HG03064 (cell line): ENCODE results near the gene MAP4K5.

Experiments used
- ATAC-seq: cut with Tn5 transposase; IDR thresholded peaks from one replicate; pipeline ENCODE4 v1.9.1; 2021; ENCODE audit warnings: low read depth; ENCODE audit not compliant: unreplicated experiment

MAP4K5 gene

GRCh38 chr14:50479041-50479440 lies 53.3 kb downstream of the MAP4K5 start:
- ATAC-seq, result no peak

DNA sequence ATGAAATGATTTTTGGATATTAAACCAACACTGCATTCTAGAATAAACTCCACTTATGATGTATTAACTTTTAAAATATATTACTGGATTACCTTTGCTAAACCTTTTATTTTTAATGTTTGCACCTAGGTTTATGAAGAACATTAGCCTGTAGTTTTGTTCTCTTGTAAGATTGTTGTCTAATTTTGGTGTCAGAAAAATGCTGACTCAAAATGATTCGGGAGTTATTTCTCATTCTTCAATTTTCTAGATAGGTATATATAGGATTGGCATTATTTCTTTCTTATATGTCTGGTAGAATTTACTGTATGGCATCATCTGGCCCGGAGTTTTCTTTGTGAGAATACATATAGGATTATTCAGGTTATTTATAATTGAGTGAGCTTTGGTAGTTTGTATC lies 54.6 kb downstream of the MAP4K5 start:
- no peak for ATAC-seq

DNA sequence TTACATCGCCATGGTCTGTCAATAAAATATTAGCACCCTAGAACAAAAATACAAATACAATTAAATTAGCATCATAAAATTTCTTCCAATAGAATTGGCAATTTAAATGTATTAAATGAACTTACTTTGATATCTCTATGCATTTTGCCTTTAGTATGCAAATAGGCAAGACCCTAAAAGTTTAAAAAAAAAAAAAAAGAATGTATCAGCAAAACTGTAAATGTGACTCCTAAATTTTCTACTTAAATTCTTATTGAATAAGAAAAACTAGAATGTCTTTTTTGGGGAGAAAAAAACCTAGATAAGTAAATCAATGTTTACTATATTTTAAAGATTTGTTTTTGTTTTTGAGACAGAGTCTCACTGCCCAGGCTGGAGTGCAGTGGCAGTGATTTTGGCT lies 56.2 kb downstream of the MAP4K5 start:
- no peak for ATAC-seq

DNA sequence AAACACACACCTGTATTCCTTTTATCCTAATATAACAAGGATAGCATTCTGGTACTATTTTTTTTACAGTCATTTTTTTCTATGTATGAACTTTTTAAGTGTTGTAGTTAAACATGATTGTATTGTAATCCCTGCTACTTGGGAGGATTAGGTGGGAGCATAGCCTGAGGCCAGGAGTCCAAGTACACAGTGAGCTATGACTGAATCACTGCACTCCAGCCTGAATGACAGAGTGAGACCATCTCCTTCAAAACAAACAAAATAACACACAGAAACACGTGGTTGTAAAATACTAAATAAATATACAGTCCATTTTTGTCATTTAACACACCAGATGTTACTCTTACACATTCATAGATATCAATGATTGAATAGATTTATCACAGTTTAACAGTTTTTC lies 56.9 kb downstream of the MAP4K5 start:
- ATAC-seq, result no peak

GRCh38 chr14:50471838-50472465 lies 60.4 kb downstream of the MAP4K5 start:
- no peak for ATAC-seq

DNA sequence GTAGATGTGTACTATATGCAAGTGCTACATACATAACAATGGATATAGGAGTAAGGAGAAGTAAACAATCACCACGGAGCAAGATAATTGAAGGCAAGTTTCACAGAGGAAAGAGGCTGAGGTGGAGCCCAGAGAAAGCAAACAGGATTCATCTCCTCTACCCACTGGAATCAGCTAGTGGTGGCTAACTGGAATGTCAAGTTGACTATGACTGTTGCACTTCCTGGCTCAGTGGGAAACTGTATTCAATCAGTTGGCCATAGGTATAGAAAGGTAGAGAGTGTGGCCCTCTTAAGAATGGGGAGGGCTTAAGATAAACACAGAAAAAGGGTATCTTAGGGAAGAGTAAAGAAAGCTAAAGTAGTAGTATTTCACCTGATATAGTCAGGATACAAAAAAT lies 62.4 kb downstream of the MAP4K5 start:
- no peak for ATAC-seq

- no peak for ATAC-seq
Observed at GRCh38 chr14:50462111-50462510, 70.3 kb downstream of the MAP4K5 start.

DNA sequence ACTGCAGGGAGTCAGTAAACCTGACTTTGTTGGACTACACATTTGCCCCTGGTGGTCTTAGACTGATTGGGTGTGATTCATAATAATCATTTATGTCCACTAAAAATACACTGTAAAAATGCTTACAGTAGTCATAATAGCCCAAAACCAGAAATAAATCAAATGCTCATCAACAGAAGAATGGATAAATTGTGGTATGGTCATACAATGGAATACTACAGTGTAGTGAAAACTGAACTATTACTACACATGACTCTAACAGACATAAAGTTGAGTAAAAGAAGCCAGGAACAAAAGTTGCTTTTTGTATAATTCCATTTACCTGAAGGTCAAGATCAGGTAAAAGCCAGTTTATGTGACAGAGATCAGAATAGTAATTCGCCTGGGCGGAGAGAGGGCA lies 78.5 kb downstream of the MAP4K5 start:
- no peak for ATAC-seq

DNA sequence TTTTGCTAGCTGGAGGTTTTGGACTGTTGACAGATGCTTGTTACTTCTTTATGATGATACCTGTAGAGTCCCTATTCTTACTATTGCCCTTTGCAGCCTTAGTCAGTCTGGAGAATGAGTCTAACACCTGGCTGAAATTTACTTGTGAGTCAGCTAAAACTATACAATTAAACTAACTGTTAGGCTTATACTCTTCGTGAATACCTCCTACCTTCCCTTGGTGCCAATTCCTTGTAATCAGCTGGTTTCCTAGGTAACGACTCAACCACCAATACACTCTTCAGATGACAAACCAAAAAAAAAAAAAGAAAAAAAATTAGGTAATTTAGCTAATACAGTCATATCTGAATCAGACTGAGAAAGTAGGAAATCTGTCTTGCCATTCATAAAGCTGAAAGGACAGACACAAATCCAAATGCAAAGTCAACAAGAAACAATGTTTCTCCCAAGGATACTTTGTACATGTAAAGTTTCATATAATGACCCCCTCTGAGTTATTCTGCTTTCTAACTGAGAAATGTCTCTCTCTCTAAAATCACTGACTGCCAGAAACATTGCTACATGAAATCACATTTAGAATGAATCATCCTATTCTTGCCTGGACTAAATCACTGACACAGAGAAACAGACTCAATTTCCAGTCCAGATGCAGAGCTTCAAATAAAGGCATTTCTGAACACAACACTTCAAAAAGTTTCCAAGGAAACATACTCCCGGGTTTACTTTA lies 79.2 kb downstream of the MAP4K5 start:
- no peak for ATAC-seq

GRCh38 chr14:50452296-50452695 lies 80.1 kb downstream of the MAP4K5 start:
- ATAC-seq, result no peak

DNA sequence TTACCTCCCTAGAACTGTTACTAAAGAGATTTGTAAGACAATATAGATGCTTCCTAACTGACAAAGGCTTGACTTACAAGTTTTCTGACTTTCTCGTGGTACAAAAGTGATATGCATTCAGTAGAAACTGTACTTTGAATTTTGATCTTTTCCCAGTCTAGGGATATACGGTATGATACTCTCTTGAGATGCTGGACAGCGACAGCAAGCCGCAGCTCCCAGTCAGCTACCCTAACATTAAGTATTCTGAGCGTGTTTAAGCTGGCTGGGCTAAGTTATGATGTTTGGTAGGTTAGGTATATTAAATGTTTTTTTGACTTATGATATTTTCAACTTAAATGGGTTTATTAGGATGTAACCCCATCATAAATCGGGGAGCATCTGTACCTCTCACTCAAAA lies 80.5 kb downstream of the MAP4K5 start:
- no peak for ATAC-seq

DNA sequence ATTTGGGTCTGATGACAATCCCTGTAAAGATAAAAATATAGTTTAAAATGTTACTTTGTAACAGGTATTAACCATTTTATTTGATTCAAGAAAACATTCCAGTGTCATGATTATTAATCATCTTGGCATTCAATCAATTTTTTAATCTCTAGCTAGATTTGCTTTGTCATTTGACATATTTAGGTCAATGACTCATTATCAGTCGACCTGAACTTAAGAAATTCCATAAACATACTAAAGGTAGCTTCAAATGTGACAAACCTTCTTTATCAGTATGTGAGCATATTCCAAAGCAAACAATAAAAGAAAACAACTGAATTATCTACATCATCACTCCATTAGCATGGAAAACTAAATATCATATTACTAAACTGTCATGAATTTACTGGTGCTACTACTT lies 84.9 kb downstream of the MAP4K5 start:
- ATAC-seq, result no peak

- ATAC-seq, result no peak
Observed at GRCh38 chr14:50434528-50434927, 97.8 kb downstream of the MAP4K5 start.

DNA sequence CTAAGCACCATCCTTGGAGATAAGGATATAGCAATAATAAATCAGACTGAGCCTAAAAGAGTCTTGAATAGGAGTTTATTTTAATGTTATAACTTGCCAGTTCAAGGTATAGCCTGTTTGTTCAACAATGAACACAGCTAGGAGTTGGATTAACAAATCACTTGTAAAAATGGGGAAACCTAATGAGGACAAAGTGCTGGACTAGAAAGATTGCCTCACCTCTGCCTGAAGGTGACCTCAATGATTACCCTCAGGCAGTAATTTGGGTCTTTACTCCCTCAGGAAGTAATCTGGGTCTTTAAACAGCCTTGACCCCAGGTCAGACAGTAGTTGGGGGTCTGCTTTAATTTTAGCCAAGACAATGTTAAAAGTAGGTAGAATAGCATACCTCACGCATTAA lies 100.2 kb downstream of the MAP4K5 start:
- no peak for ATAC-seq

- no peak for ATAC-seq
Observed at GRCh38 chr14:50425816-50426215, 106.6 kb downstream of the MAP4K5 start.

DNA sequence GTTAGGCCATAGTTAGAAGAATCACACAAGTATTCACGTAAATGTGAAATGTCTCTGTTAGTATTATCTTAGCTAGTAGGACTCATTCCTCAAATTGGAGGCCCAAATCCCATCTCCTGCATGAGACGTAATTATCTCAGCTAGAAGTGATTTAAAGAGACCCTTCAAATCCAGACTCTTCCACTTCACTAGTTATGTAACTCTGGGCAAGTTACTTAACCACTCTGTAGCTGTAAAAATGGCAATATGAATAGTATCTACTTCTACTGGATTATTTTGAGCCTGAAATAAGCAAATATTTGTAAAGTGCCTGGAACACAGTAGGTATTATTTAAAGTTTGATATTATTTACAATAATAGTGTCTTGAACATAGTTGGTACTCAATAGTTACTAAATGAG lies 107.3 kb downstream of the MAP4K5 start:
- no peak for ATAC-seq

- ATAC-seq, result no peak
Observed at GRCh38 chr14:50423529-50423928, 108.8 kb downstream of the MAP4K5 start.

GRCh38 chr14:50421499-50421898 lies 110.9 kb downstream of the MAP4K5 start:
- no peak for ATAC-seq

- no peak for ATAC-seq
Observed at GRCh38 chr14:50417853-50418252, 114.5 kb downstream of the MAP4K5 start.

GRCh38 chr14:50410921-50411320 lies 121.4 kb downstream of the MAP4K5 start:
- no peak for ATAC-seq

- no peak for ATAC-seq
Observed at GRCh38 chr14:50410071-50410470, 122.3 kb downstream of the MAP4K5 start.

DNA sequence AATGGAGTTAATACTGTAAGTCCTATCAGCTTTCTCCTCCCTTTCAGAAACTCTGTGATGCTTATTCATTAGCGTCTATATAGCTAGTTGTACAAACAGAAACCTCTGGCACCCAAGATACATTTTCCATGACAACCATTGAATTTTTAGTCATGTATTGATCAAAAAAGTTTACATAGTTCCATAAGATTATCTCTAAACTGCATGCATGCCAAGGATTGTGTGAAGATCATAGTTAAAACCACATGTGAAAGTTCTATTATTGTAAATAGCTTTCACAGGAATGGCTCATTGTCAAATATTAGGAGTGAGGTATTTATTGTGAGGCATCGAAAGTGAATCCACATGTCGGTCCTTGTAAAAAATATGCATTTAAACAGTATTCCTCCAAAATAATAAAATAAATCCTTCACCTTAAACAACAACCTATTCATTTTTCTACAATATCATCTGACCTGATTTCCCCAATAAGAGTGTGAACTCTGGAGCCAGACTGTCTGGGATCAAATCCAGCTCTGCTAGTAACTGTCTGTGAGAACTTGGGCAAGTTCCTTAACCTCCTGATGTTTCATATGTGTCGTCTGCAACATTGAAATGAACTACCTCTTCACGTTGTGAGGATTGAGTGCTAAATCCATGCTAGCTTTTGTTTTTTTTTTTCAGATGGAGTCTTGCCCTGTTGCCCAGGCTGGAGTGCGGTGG lies 125.1 kb downstream of the MAP4K5 start:
- no peak for ATAC-seq
